K562 (cell line): Measurements from ENCODE around the gene NBPF20. TPM values are rescaled to one million over a fixed set of nuclear protein-coding genes. Genes with fewer than 3 reads are reported as not detected.
"Not testable (repeated sequence)": the region's sequence is repeated elsewhere in the genome, so short reads cannot be mapped to it uniquely, and the experiment has no call there.

Experiments used
- CBFA2T3 ChIP-seq: fragments of 450-650 bp; IDR thresholded peaks from 2 replicates; pipeline ENCODE4 v1.6.1; 2017
- CHD2 ChIP-seq: IDR thresholded peaks from 2 replicates; pipeline ENCODE4 v1.6.1; 2011; ENCODE audit warnings: low read depth, low read length
- DMBX1 ChIP-seq: fragments of 250-450 bp; sonication (Bioruptor Pico); IDR thresholded peaks from 2 replicates; pipeline ENCODE4 v1.8.0; 2022; ENCODE audit warnings: inconsistent platforms, mild to moderate bottlenecking, moderate library complexity, borderline replicate concordance
- ELF4 ChIP-seq: fragments of 450-650 bp; formaldehyde crosslinking; IDR thresholded peaks from 2 replicates; pipeline ENCODE4 v1.4.0; 2022; ENCODE audit warnings: missing genetic modification characterization
- ETV1 ChIP-seq: fragments of 450-650 bp; conservative IDR thresholded peaks from 2 replicates; pipeline ENCODE4 v1.6.1; 2016; ENCODE audit warnings: missing genetic modification characterization, control low read depth, low read depth, missing compliant biosample characterization
- EWSR1 ChIP-seq: fragments of 450-650 bp; IDR thresholded peaks from 2 replicates; pipeline ENCODE4 v1.6.1; 2018; ENCODE audit warnings: borderline replicate concordance, mild to moderate bottlenecking, low read depth, moderate library complexity; ENCODE audit not compliant: partially characterized antibody
- HDAC2 ChIP-seq: fragments of 450-650 bp; IDR thresholded peaks from 2 replicates; pipeline ENCODE4 v1.6.1; 2016; ENCODE audit warnings: mild to moderate bottlenecking
- HNRNPUL1 ChIP-seq: fragments of 200-400 bp; formaldehyde crosslinking; IDR thresholded peaks from 2 replicates; pipeline ENCODE4 v1.6.1; 2017; ENCODE audit warnings: low read length
- JUN ChIP-seq, 2 experiments: sonication (generic) in 1 of 2; formaldehyde crosslinking in 1 of 2; IDR thresholded peaks; 2 replicates each; pipeline versions ENCODE4 v1.6.1 to v1.8.0; 2012 to 2022; ENCODE audit warnings: borderline replicate concordance in 2 of 2, mild to moderate bottlenecking in 2 of 2, improper control_type of control experiment in 1 of 2, low read depth in 1 of 2, low read length in 1 of 2, missing genetic modification reagents in 1 of 2
- KDM5B ChIP-seq: fragments of 200-600 bp; sonication (generic); IDR thresholded peaks from 2 replicates; pipeline ENCODE4 v1.6.1; 2012; ENCODE audit warnings: low read depth, mild to moderate bottlenecking, moderate library complexity, low read length, control low read depth, inconsistent platforms; ENCODE audit not compliant: insufficient replicate concordance
- MAZ ChIP-seq, 2 experiments: fragments of 450-650 bp in 1 of 2; sonication (generic) in 1 of 2; formaldehyde crosslinking; IDR thresholded peaks in 1 of 2; conservative IDR thresholded peaks in 1 of 2; 2 replicates each; pipeline versions ENCODE4 v1.4.0 to v1.5.0; 2020; ENCODE audit warnings: mild to moderate bottlenecking in 1 of 2, missing genetic modification reagents in 1 of 2
- NCOA4 ChIP-seq: fragments of 450-650 bp; IDR thresholded peaks from 2 replicates; pipeline ENCODE4 v1.6.1; 2018; ENCODE audit warnings: mild to moderate bottlenecking; ENCODE audit not compliant: partially characterized antibody
- NFIC ChIP-seq: fragments of 450-650 bp; IDR thresholded peaks from 2 replicates; pipeline ENCODE4 v1.6.1; 2017; ENCODE audit warnings: mild to moderate bottlenecking, inconsistent platforms
- PHTF2 ChIP-seq: fragments of 250-450 bp; sonication (Bioruptor Pico); IDR thresholded peaks from 2 replicates; pipeline ENCODE4 v1.5.0; 2021; ENCODE audit warnings: mild to moderate bottlenecking
- POLR2H ChIP-seq: IDR thresholded peaks from 2 replicates; pipeline ENCODE4 v1.6.1; 2016; ENCODE audit warnings: missing genetic modification characterization, low read depth, mild to moderate bottlenecking, control low read depth, missing compliant biosample characterization, moderate library complexity
- PYGO2 ChIP-seq: fragments of 450-650 bp; IDR thresholded peaks from 2 replicates; pipeline ENCODE4 v1.6.1; 2016; ENCODE audit warnings: mild to moderate bottlenecking, missing genetic modification characterization, moderate library complexity, missing compliant biosample characterization
- RNF2 ChIP-seq: sonication (generic); IDR thresholded peaks from 2 replicates; pipeline ENCODE4 v1.6.1; 2016
- TCF3 ChIP-seq: sonication (generic); formaldehyde crosslinking; IDR thresholded peaks from 2 replicates; pipeline ENCODE4 v1.4.0; 2020; ENCODE audit warnings: mild to moderate bottlenecking, missing genetic modification reagents
- ZBTB7A ChIP-seq: IDR thresholded peaks from 2 replicates; pipeline ENCODE4 v1.6.1; 2011; ENCODE audit warnings: low read depth, mild to moderate bottlenecking, low read length, moderate library complexity, borderline replicate concordance; ENCODE audit not compliant: control insufficient read depth
- ZNF41 ChIP-seq: fragments of 250-450 bp; sonication (Bioruptor Pico); conservative IDR thresholded peaks from 2 replicates; pipeline ENCODE4 v1.4.0; 2020; ENCODE audit warnings: mild to moderate bottlenecking
- ZNF561 ChIP-seq: fragments of 450-650 bp; formaldehyde crosslinking; conservative IDR thresholded peaks from 2 replicates; pipeline ENCODE4 v1.4.0; 2020; ENCODE audit warnings: mild to moderate bottlenecking, moderate library complexity
- ZNF586 ChIP-seq: fragments of 450-650 bp; formaldehyde crosslinking; conservative IDR thresholded peaks from 2 replicates; pipeline ENCODE4 v1.4.0; 2020; ENCODE audit warnings: mild to moderate bottlenecking, moderate library complexity
- polyA plus RNA-seq, 8 experiments: library from polyadenylated mRNA; depleted of rRNA in 4 of 8; stranded (reverse) in 5 of 8; unstranded in 3 of 8; fragments of >200 nt; fragmentation: Nextera tagmentation in 2 of 8; fragmentation: Illumina TruSeq in 1 of 8; extraction: Ambion mirVana in 2 of 8; extraction: Trizol in 1 of 8; gene quantifications; 2 replicates each; pipeline versions ENCODE4 v1.2.1 to v1.2.3, GENCODE V29; 2011 to 2014; ENCODE audit warnings: inconsistent platforms in 1 of 8, missing spikeins in 1 of 8
- total RNA-seq, 7 experiments: library from RNA; depleted of rRNA in 6 of 7; stranded (reverse); fragments of >200 nt in 6 of 7; fragmentation: Illumina TruSeq in 2 of 7; extraction: Trizol in 2 of 7; gene quantifications; 2 replicates each; pipeline versions ENCODE4 v1.2.1 to v1.2.3, GENCODE V29; 2011 to 2021; ENCODE audit warnings: low replicate concordance in 1 of 7
- TF ChIP-seq, protein P1 (sequence below): IDR thresholded peaks from 2 replicates; pipeline ENCODE4 v1.6.1; 2014; ENCODE audit warnings: antibody characterized with exemption
- TF ChIP-seq, protein P2 (sequence below): fragments of 250-450 bp; sonication (Bioruptor Pico); IDR thresholded peaks from 2 replicates; pipeline ENCODE4 v1.5.0; 2021
- TF ChIP-seq, protein P3 (sequence below): fragments of 450-650 bp; formaldehyde crosslinking; IDR thresholded peaks from 2 replicates; pipeline ENCODE4 v1.4.0; 2020; ENCODE audit warnings: mild to moderate bottlenecking, moderate library complexity

NBPF20 gene
- total and polyA plus RNA-seq, 9 of the 15 experiments (the other 6 are each of a cell fraction or from before 2014, with no cell fraction given), result 0.38 to 2.7 (median 1.00) TPM

DNA sequence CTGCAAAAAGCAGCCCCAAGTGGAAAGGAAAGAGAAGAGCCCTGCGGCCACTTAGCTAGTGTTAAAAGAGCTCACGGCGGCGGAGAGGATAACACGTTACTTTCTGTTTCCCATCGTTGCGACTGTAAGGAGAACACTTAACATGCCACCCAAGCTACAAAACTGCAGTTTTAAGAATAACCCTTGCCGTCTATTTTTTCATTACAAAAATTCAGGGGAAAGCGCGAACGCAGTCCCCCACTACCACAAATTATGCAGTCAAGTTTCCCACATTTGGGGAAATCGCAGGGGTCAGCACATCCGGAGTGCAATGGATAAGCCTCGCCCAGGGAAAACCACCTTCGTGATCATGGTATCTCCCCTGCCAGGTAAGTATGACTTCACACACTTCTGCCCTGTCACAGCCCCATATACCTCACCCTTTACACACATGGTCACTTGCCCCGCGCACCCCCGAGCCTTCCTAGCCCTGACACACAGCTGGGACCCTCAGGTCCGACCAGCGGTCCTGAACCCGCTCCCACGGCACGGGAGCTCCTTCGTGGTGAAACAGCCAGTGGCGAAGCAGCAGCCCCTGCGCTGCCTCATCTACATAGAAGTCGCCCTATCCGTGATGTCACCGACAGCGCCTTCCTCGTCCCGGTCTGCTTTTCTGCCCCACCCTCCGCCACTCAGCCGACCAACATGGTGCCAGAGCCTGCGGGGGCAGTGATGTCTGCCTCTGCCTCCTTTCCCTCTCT lies 40.2 kb upstream of the NBPF20 start (continued):
- peak; percentile 14; the same call in 1 of the 2 replicates for TF ChIP-seq TCF3
- TF ChIP-seq PHTF2 (CRISPR knock-in tag), result 0 out of 2 replicates have a peak, but pooled peaks have one; percentile 29
- peak; percentile 40 for TF ChIP-seq ZNF561 (CRISPR knock-in tag)
- 0 out of 2 replicates have a peak, but pooled peaks have one; percentile 70 for TF ChIP-seq JUN (IDR thresholded peaks at IDR 0.05; ENCODE audit: borderline replicate concordance, low read depth, low read length)
- not testable (repeated sequence) for TF ChIP-seq JUN (CRISPR knock-in tag; IDR thresholded peaks at IDR 0.05; ENCODE audit: borderline replicate concordance)
- TF ChIP-seq KDM5B, result peak; percentile 94
- TF ChIP-seq EWSR1, result peak; percentile 96
- TF ChIP-seq CHD2, result peak; percentile 64; the same call in 1 of the 2 replicates
- TF ChIP-seq, protein P1, sequence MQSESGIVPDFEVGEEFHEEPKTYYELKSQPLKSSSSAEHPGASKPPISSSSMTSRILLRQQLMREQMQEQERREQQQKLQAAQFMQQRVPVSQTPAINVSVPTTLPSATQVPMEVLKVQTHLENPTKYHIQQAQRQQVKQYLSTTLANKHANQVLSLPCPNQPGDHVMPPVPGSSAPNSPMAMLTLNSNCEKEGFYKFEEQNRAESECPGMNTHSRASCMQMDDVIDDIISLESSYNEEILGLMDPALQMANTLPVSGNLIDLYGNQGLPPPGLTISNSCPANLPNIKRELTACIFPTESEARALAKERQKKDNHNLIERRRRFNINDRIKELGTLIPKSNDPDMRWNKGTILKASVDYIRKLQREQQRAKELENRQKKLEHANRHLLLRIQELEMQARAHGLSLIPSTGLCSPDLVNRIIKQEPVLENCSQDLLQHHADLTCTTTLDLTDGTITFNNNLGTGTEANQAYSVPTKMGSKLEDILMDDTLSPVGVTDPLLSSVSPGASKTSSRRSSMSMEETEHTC, result peak; percentile 41; the same call in 1 of the 2 replicates
- TF ChIP-seq, protein P2, sequence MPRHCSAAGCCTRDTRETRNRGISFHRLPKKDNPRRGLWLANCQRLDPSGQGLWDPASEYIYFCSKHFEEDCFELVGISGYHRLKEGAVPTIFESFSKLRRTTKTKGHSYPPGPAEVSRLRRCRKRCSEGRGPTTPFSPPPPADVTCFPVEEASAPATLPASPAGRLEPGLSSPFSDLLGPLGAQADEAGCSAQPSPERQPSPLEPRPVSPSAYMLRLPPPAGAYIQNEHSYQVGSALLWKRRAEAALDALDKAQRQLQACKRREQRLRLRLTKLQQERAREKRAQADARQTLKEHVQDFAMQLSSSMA (CRISPR knock-in tag), result peak; percentile 91; the same call in 1 of the 2 replicates
- peak; percentile 90 for TF ChIP-seq ZBTB7A
- peak; percentile 99 for TF ChIP-seq POLR2H (tag)
- TF ChIP-seq NFIC, result peak; percentile 84
- TF ChIP-seq HDAC2, result peak; percentile 45; the same call in 1 of the 2 replicates
- peak; percentile 93 for TF ChIP-seq ETV1 (tag)
- TF ChIP-seq ZNF586 (CRISPR knock-in tag), result peak; percentile 74
- TF ChIP-seq, protein P3, sequence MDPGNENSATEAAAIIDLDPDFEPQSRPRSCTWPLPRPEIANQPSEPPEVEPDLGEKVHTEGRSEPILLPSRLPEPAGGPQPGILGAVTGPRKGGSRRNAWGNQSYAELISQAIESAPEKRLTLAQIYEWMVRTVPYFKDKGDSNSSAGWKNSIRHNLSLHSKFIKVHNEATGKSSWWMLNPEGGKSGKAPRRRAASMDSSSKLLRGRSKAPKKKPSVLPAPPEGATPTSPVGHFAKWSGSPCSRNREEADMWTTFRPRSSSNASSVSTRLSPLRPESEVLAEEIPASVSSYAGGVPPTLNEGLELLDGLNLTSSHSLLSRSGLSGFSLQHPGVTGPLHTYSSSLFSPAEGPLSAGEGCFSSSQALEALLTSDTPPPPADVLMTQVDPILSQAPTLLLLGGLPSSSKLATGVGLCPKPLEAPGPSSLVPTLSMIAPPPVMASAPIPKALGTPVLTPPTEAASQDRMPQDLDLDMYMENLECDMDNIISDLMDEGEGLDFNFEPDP, result peak; percentile 93
- peak; percentile 83 for TF ChIP-seq ZNF41 (CRISPR knock-in tag)
- 0 out of 2 replicates have a peak, but pooled peaks have one; percentile 13 for TF ChIP-seq CBFA2T3
- TF ChIP-seq RNF2, result peak; percentile 99
- TF ChIP-seq NCOA4, result peak; percentile 94
- TF ChIP-seq HNRNPUL1, result peak; percentile 79; the same call in 1 of the 2 replicates
- TF ChIP-seq PYGO2 (tag), result 0 out of 2 replicates have a peak, but pooled peaks have one; percentile 47
- TF ChIP-seq MAZ (CRISPR knock-in tag; conservative IDR thresholded peaks at IDR 0.05 in 1 of 2, IDR thresholded peaks at IDR 0.05 in 1 of 2), result peak; percentile 85 to 91
- TF ChIP-seq ELF4 (CRISPR knock-in tag), result peak; percentile 98
- peak; percentile 82; the same call in 1 of the 2 replicates for TF ChIP-seq DMBX1 (CRISPR knock-in tag)
